ENCODE data around the gene KRTAP21-3. TPM values are rescaled to one million over a fixed set of nuclear protein-coding genes. Genes with fewer than 3 reads are reported as not detected.

KRTAP21-3 gene
- total RNA-seq, 4 donors from 2014 or later = not detected

GRCh38 chr21:30733026-30733425 is 14.4 kb upstream of the KRTAP21-3 start:
- no peak overlapping the region for H3K27ac ChIP-seq
- H3K9me3 ChIP-seq = no peaks in the 10 kb centered on the region
- DNase-seq = no peak
- no peaks in the 10 kb centered on the region for H3K4me1 ChIP-seq
- no peak overlapping the region for H3K4me3 ChIP-seq
- no peaks in the 10 kb centered on the region for H3K36me3 ChIP-seq
- H3K27me3 ChIP-seq = no peaks in the 10 kb centered on the region
- TF ChIP-seq CTCF (IDR thresholded peaks at IDR 0.05) (no peak), POLR2A (IDR thresholded peaks at IDR 0.05) (no peak)

GRCh38 chr21:30726726-30727125 is 8.1 kb upstream of the KRTAP21-3 start:
- no peaks in the 10 kb centered on the region for H3K36me3 ChIP-seq
- H3K4me1 ChIP-seq = no peaks in the 10 kb centered on the region
- no peaks in the 10 kb centered on the region for H3K27me3 ChIP-seq
- no peak overlapping the region for H3K4me3 ChIP-seq
- no peaks in the 10 kb centered on the region for H3K9me3 ChIP-seq
- TF ChIP-seq CTCF (IDR thresholded peaks at IDR 0.05) (no peak), POLR2A (IDR thresholded peaks at IDR 0.05) (no peak)
- H3K27ac ChIP-seq = no peak overlapping the region
- no peak for DNase-seq

- no peak for DNase-seq
- Histone ChIP-seq H3K36me3 (no peaks in the 10 kb centered on the region), H3K9me3 (no peaks in the 10 kb centered on the region)
Observed at GRCh38 chr21:30719401-30719800, 824 bp upstream of the KRTAP21-3 start.

GRCh38 chr21:30717105-30717504 is 1.5 kb downstream of the KRTAP21-3 start:
- H3K36me3 ChIP-seq = no peaks in the 10 kb centered on the region
- no peak for DNase-seq
- no peak for TF ChIP-seq POLR2A (IDR thresholded peaks at IDR 0.05)
- TF ChIP-seq CTCF (IDR thresholded peaks at IDR 0.05) = no peak
- H3K27ac ChIP-seq = no peak overlapping the region
- no peaks in the 10 kb centered on the region for H3K27me3 ChIP-seq
- no peak overlapping the region for H3K4me3 ChIP-seq
- no peaks in the 10 kb centered on the region for H3K9me3 ChIP-seq
- H3K4me1 ChIP-seq = no peaks in the 10 kb centered on the region

More at GRCh38 chr21:30719401-30719800, 824 bp upstream of the KRTAP21-3 start:
- H3K4me1 ChIP-seq = no peaks in the 10 kb centered on the region
- H3K27me3 ChIP-seq = no peaks in the 10 kb centered on the region
- no peak overlapping the region for H3K27ac ChIP-seq
- TF ChIP-seq CTCF (IDR thresholded peaks at IDR 0.05) (no peak), POLR2A (IDR thresholded peaks at IDR 0.05) (no peak)
- H3K4me3 ChIP-seq = no peak overlapping the region

GRCh38 chr21:30714946-30715345 is 3.6 kb downstream of the KRTAP21-3 start:
- no peaks in the 10 kb centered on the region for H3K4me1 ChIP-seq
- H3K9me3 ChIP-seq = no peaks in the 10 kb centered on the region
- no peak for TF ChIP-seq CTCF (IDR thresholded peaks at IDR 0.05)
- TF ChIP-seq POLR2A (IDR thresholded peaks at IDR 0.05) = no peak
- H3K27me3 ChIP-seq = no peaks in the 10 kb centered on the region
- no peak overlapping the region for H3K4me3 ChIP-seq
- no peaks in the 10 kb centered on the region for H3K36me3 ChIP-seq
- no peak for DNase-seq
- no peak overlapping the region for H3K27ac ChIP-seq

- Histone ChIP-seq H3K9me3 (no peaks in the 10 kb centered on the region), H3K36me3 (no peaks in the 10 kb centered on the region), H3K4me3 (no peak overlapping the region), H3K27ac (no peak overlapping the region), H3K4me1 (no peaks in the 10 kb centered on the region), H3K27me3 (no peaks in the 10 kb centered on the region)
- TF ChIP-seq CTCF (IDR thresholded peaks at IDR 0.05) (no peak), POLR2A (IDR thresholded peaks at IDR 0.05) (no peak)
- no peak for DNase-seq
Observed at GRCh38 chr21:30714456-30714855, 4.1 kb downstream of the KRTAP21-3 start.

All from Peyer's patch (tissue), 4 donors.